Right ventricle myocardium superior (tissue), 1 donor: ENCODE measurements around the gene PALD1. TPM values are rescaled to one million over a fixed set of nuclear protein-coding genes. Genes with fewer than 3 reads are reported as not detected.
A peak's percentile ranks its signal among the peaks of the same experiment; 100 is the strongest.

Source experiments
- ATAC-seq: fragments of 200-7000 bp; cut with Tn5 transposase; one replicate; pipeline ENCODE4 v1.9.1; 2020; ENCODE audit warnings: mild to moderate bottlenecking; ENCODE audit not compliant: poor library complexity
- DNase-seq: peaks from one replicate; pipeline ENCODE4 v3.0.0-alpha.2; 2020
- intact Hi-C: fragments of 100-400 bp; cut with DNase I; formaldehyde crosslinking; loops from one replicate; pipeline ENCODE4 v1.11.2; 2022
- total RNA-seq: library from RNA; stranded (reverse); fragmentation: NEBNext Ultra II Directional; extraction: Animal tissue kit (Norgen Biotek cat#: 25700); gene quantifications from one replicate; pipeline ENCODE4 v1.2.1, GENCODE V29; 2021
- donor health status: DM: no; HTN: yes; CAD: no; lungs with severe emphysema.

PALD1 gene
- total RNA-seq, 1 donor from 2014 or later, result 4.6 TPM

- DNase-seq (peak; percentile 75), ATAC-seq (peak; percentile 73)
- intact Hi-C loops, result no loop called here
Measured at GRCh38 chr10:70589762-70590654, 111.4 kb downstream of the PALD1 start.

GRCh38 chr10:70590655-70591416, 112.3 kb downstream of the PALD1 start:
- intact Hi-C loops, result no loop called here
- ATAC-seq, result no peak
- no peak for DNase-seq

- intact Hi-C loops, result no loop called here
- ATAC-seq (no peak), DNase-seq (no peak)
Measured at GRCh38 chr10:70592186-70592735, 113.7 kb downstream of the PALD1 start.

- intact Hi-C loops, result no loop called here
- DNase-seq, result no peak
- ATAC-seq, result no peak
Measured at GRCh38 chr10:70592746-70593512, 114.4 kb downstream of the PALD1 start.

GRCh38 chr10:70593513-70593890, 114.9 kb downstream of the PALD1 start:
- intact Hi-C loops, result no loop called here
- DNase-seq (no peak), ATAC-seq (no peak)

GRCh38 chr10:70594161-70594560, 115.6 kb downstream of the PALD1 start:
- DNase-seq (no peak), ATAC-seq (no peak)
- intact Hi-C loops, result no loop called here

GRCh38 chr10:70595566-70596016, 117.0 kb downstream of the PALD1 start:
- DNase-seq (no peak), ATAC-seq (no peak)
- intact Hi-C loops, result no loop called here

- peak; percentile 18 for ATAC-seq
- intact Hi-C loops, result no loop called here
- no peak for DNase-seq
Measured at GRCh38 chr10:70596110-70596798, 117.7 kb downstream of the PALD1 start.

- no peak for DNase-seq
- ATAC-seq, result no peak
- intact Hi-C loops, result no loop called here
Measured at GRCh38 chr10:70596860-70597809, 118.6 kb downstream of the PALD1 start.

- intact Hi-C loops, result no loop called here
- no peak for ATAC-seq
Measured at GRCh38 chr10:70597856-70598815, 119.6 kb downstream of the PALD1 start.

GRCh38 chr10:70598857-70599295, 120.3 kb downstream of the PALD1 start:
- DNase-seq, result no peak

More at GRCh38 chr10:70597856-70598815, 119.6 kb downstream of the PALD1 start:
- DNase-seq, result no peak

GRCh38 chr10:70599319-70599718, 120.8 kb downstream of the PALD1 start:
- DNase-seq (no peak), ATAC-seq (no peak)
- intact Hi-C loops, result no loop called here

More at GRCh38 chr10:70598857-70599295, 120.3 kb downstream of the PALD1 start:
- no peak for ATAC-seq
- intact Hi-C loops, result no loop called here

GRCh38 chr10:70599791-70600190, 121.2 kb downstream of the PALD1 start:
- ATAC-seq (no peak), DNase-seq (no peak)
- intact Hi-C loops, result no loop called here

- no peak for ATAC-seq
- no peak for DNase-seq
- intact Hi-C loops, result no loop called here
Measured at GRCh38 chr10:70600512-70601395, 122.2 kb downstream of the PALD1 start.

GRCh38 chr10:70601746-70602145, 123.2 kb downstream of the PALD1 start:
- no peak for DNase-seq
- intact Hi-C loops, result no loop called here

More at GRCh38 chr10:70601746-70602145, 123.2 kb downstream of the PALD1 start:
- no peak for ATAC-seq
